ENCODE results near the gene ECEL1.

Gene ECEL1

GRCh38 chr2:232498452-232498851 lies 10.8 kb upstream of the ECEL1 start:
- Histone ChIP-seq H4K20me1 (peaks cover 0 to 11% (median 3%) of the 10 kb centered on the region in 11 experiments; a peak in 6 of 22 replicates), H3K27ac (no peak overlapping the region), H3K4me1 (peaks cover 6 to 11% (median 10%) of the 10 kb centered on the region in 10 experiments; a peak in 16 of 20 replicates), H3K9me3 (replicated peaks in 1 of 11) (no peaks in the 10 kb centered on the region), H3K9ac (no peak overlapping the region), H3K4me3 (no peak overlapping the region), H3K4me2 (no peak overlapping the region), H3K36me3 (no peaks in the 10 kb centered on the region), H3K27me3 (peaks cover 12 to 32% (median 30%) of the 10 kb centered on the region in 11 experiments)
- TF ChIP-seq Cebpa-rat (IDR thresholded peaks at IDR 0.05) = no peak

- H3K4me2 ChIP-seq = no peak overlapping the region
- H3K4me1 ChIP-seq = peaks cover 0 to 2% (median under 1%) of the 10 kb centered on the region in 10 experiments; a peak in 8 of 20 replicates
- no peak for TF ChIP-seq Cebpa-rat (IDR thresholded peaks at IDR 0.05)
- H3K9me3 ChIP-seq (replicated peaks in 1 of 11) = no peaks in the 10 kb centered on the region
- H3K4me3 ChIP-seq = no peak overlapping the region
- H3K27me3 ChIP-seq = peaks cover 2 to 21% (median 20%) of the 10 kb centered on the region in 11 experiments
- no peak overlapping the region for H3K9ac ChIP-seq
- peaks cover 0 to 16% (median 0%) of the 10 kb centered on the region in 11 experiments; a peak in 3 of 22 replicates for H4K20me1 ChIP-seq
- H3K27ac ChIP-seq = no peak overlapping the region
- no peaks in the 10 kb centered on the region for H3K36me3 ChIP-seq
These were observed 9.7 kb upstream of the ECEL1 start for GRCh38 chr2:232497348-232497747.

- Histone ChIP-seq H3K9ac (no peak overlapping the region), H3K4me2 (no peak overlapping the region)
- TF ChIP-seq Cebpa-rat (IDR thresholded peaks at IDR 0.05) = no peak
These were observed 9.1 kb upstream of the ECEL1 start for GRCh38 chr2:232496501-232497270.

GRCh38 chr2:232495292-232495691 lies 7.7 kb upstream of the ECEL1 start:
- H3K9me3 ChIP-seq (replicated peaks in 1 of 11) = no peaks in the 10 kb centered on the region
- H3K4me1 ChIP-seq = no peaks in the 10 kb centered on the region; a peak in 1 of 20 replicates
- no peak for TF ChIP-seq Cebpa-rat (IDR thresholded peaks at IDR 0.05)
- H3K4me2 ChIP-seq = no peak overlapping the region
- H4K20me1 ChIP-seq = peaks cover 0 to 20% (median 0%) of the 10 kb centered on the region in 11 experiments; a peak in 6 of 22 replicates
- H3K9ac ChIP-seq = no peak overlapping the region
- H3K27me3 ChIP-seq = peaks cover 0 to 9% (median under 1%) of the 10 kb centered on the region in 11 experiments; a peak in 13 of 22 replicates
- H3K36me3 ChIP-seq = no peaks in the 10 kb centered on the region
- no peak overlapping the region for H3K27ac ChIP-seq
- no peak overlapping the region for H3K4me3 ChIP-seq

More at GRCh38 chr2:232496501-232497270, 9.1 kb upstream of the ECEL1 start:
- Histone ChIP-seq H3K27me3 (peaks cover 0 to 14% (median 13%) of the 10 kb centered on the region in 11 experiments; a peak in 13 of 22 replicates), H3K36me3 (no peaks in the 10 kb centered on the region), H3K27ac (no peak overlapping the region), H3K4me3 (no peak overlapping the region), H4K20me1 (peaks cover 0 to 19% (median 0%) of the 10 kb centered on the region in 11 experiments; a peak in 3 of 22 replicates), H3K4me1 (no peaks in the 10 kb centered on the region), H3K9me3 (replicated peaks in 1 of 11) (no peaks in the 10 kb centered on the region)

GRCh38 chr2:232494542-232494941 lies 6.9 kb upstream of the ECEL1 start:
- Histone ChIP-seq H3K9me3 (replicated peaks in 1 of 11) (no peaks in the 10 kb centered on the region), H3K4me1 (no peaks in the 10 kb centered on the region; a peak in 1 of 20 replicates), H3K36me3 (no peaks in the 10 kb centered on the region), H3K27me3 (peaks cover 3 to 16% (median 8%) of the 10 kb centered on the region in 11 experiments), H3K27ac (no peak overlapping the region), H3K4me3 (no peak overlapping the region), H4K20me1 (peaks cover 0 to 27% (median 3%) of the 10 kb centered on the region in 11 experiments; a peak in 8 of 22 replicates), H3K9ac (no peak overlapping the region), H3K4me2 (no peak overlapping the region)
- TF ChIP-seq Cebpa-rat (IDR thresholded peaks at IDR 0.05) = no peak

- Histone ChIP-seq H3K36me3 (no peaks in the 10 kb centered on the region), H3K9me3 (replicated peaks in 1 of 11) (no peaks in the 10 kb centered on the region), H3K4me2 (no peak overlapping the region), H3K4me1 (no peaks in the 10 kb centered on the region; a peak in 1 of 20 replicates), H4K20me1 (peaks cover 0 to 34% (median 6%) of the 10 kb centered on the region in 11 experiments; a peak in 11 of 22 replicates), H3K27me3 (peaks cover 10 to 23% (median 15%) of the 10 kb centered on the region in 11 experiments), H3K27ac (no peak overlapping the region), H3K9ac (no peak overlapping the region), H3K4me3 (no peak overlapping the region)
- TF ChIP-seq Cebpa-rat (IDR thresholded peaks at IDR 0.05) = no peak
These were observed 6.3 kb upstream of the ECEL1 start for GRCh38 chr2:232493701-232494474.

- Histone ChIP-seq H3K9ac (no peak overlapping the region), H4K20me1 (peaks cover 0 to 41% (median 14%) of the 10 kb centered on the region in 11 experiments; a peak in 18 of 22 replicates), H3K4me3 (no peak overlapping the region), H3K9me3 (replicated peaks in 1 of 11) (no peaks in the 10 kb centered on the region), H3K4me1 (no peaks in the 10 kb centered on the region; a peak in 2 of 20 replicates), H3K27me3 (peaks cover 17 to 30% (median 23%) of the 10 kb centered on the region in 11 experiments), H3K36me3 (no peaks in the 10 kb centered on the region), H3K4me2 (no peak overlapping the region), H3K27ac (no peak overlapping the region)
- TF ChIP-seq Cebpa-rat (IDR thresholded peaks at IDR 0.05) = no peak
These were observed 5.5 kb upstream of the ECEL1 start for GRCh38 chr2:232492963-232493700.

GRCh38 chr2:232492236-232492848 lies 4.7 kb upstream of the ECEL1 start:
- Histone ChIP-seq H3K4me3 (no peak overlapping the region), H3K4me2 (no peak overlapping the region), H3K9me3 (replicated peaks in 1 of 11) (no peaks in the 10 kb centered on the region), H3K9ac (no peak overlapping the region), H4K20me1 (peaks cover 0 to 49% (median 22%) of the 10 kb centered on the region in 11 experiments; a peak in 18 of 22 replicates), H3K27me3 (peaks cover 25 to 38% (median 30%) of the 10 kb centered on the region in 11 experiments), H3K27ac (no peak overlapping the region), H3K36me3 (no peaks in the 10 kb centered on the region), H3K4me1 (peaks cover 0 to 7% (median 2%) of the 10 kb centered on the region in 10 experiments; a peak in 14 of 20 replicates)
- TF ChIP-seq Cebpa-rat (IDR thresholded peaks at IDR 0.05) = no peak

All from BLaER1 treated with 17β-estradiol and CSF1 and Interleukin-3, amounts not matched to agents 10 nM and 100 nM (cell line).